GM12878 (cell line): ENCODE results near the gene AMPD3. TPM values are rescaled to one million over a fixed set of nuclear protein-coding genes. Genes with fewer than 3 reads are reported as not detected.

Experiments
- ATAC-seq: fragments of 200-7000 bp; cut with Tn5 transposase; 3 replicates; pipeline ENCODE4 v1.9.1; 2020; ENCODE audit warnings: mild to moderate bottlenecking, moderate library complexity
- BruUV-seq: library from RNA; stranded (reverse); fragments of 400-500 nt; replicated peaks from 2 replicates; lab custom pipeline; 2021; lab: Mats Ljungman, UMichigan
- CTCF ChIA-PET: fragments of 300-600 bp; sonication (Branson Sonifier 250); formaldehyde crosslinking; extraction: SDS; loops from one replicate; lab custom pipeline; 2021; ENCODE audit warnings: inconsistent platforms; lab: Yijun Ruan, JAX
- POLR2A ChIA-PET: fragments of 350-600 bp; formaldehyde crosslinking; extraction: SDS; loops from one replicate; lab custom pipeline; 2021; ENCODE audit warnings: inconsistent platforms; lab: Charles Lee
- RAD21 ChIA-PET: fragments of 300-600 bp; sonication (Branson Sonifier 250); formaldehyde crosslinking; loops from one replicate; lab custom pipeline; 2023; ENCODE audit warnings: antibody characterized with exemption; ENCODE audit not compliant: unreplicated experiment; lab: Charles Lee
- SMC1A ChIA-PET: fragments of 300-600 bp; sonication (Branson Sonifier 250); formaldehyde crosslinking; loops from one replicate; lab custom pipeline; 2023; ENCODE audit not compliant: unreplicated experiment, uncharacterized antibody; lab: Charles Lee
- DNase-seq: peaks from one replicate; pipeline ENCODE4 v3.0.0-alpha.2; 2011; ENCODE audit warnings: low read depth, low spot score
- FAIRE-seq: peaks from 3 replicates; lab custom pipeline; 2011; peaks lifted over from hg19 to GRCh38; lab: Jason Lieb, UNC
- H2AFZ ChIP-seq: 2 replicates; pipeline ENCODE4 v1.6.0; 2011; ENCODE audit warnings: low read depth, low read length, control low read depth; ENCODE audit not compliant: control insufficient read depth
- H3K27ac ChIP-seq: 2 replicates; pipeline ENCODE4 v1.5.1; 2011; ENCODE audit warnings: control low read depth; ENCODE audit not compliant: control insufficient read depth, insufficient read depth
- H3K27me3 ChIP-seq, 2 experiments: replicated peaks in 1 of 2; 2 replicates each; pipeline versions ENCODE4 v1.6.0 to v1.6.1; 2011; ENCODE audit warnings: low read length in 1 of 2; ENCODE audit not compliant: control insufficient read depth in 2 of 2, insufficient read depth in 2 of 2
- H3K36me3 ChIP-seq, 2 experiments: 2 replicates each; pipeline ENCODE4 v1.5.1; 2011; ENCODE audit warnings: low read length in 1 of 2; ENCODE audit not compliant: control insufficient read depth in 2 of 2, insufficient read depth in 2 of 2
- H3K4me1 ChIP-seq: 2 replicates; pipeline ENCODE4 v1.6.1; 2011; ENCODE audit warnings: mild to moderate bottlenecking, low read length, moderate library complexity, mixed read lengths; ENCODE audit not compliant: control insufficient read depth, insufficient read depth
- H3K4me2 ChIP-seq: 2 replicates; pipeline ENCODE4 v1.6.0; 2011; ENCODE audit warnings: control low read depth; ENCODE audit not compliant: control insufficient read depth, insufficient read depth
- H3K4me3 ChIP-seq: fragments of 200-600 bp; sonication (generic); 2 replicates; pipeline ENCODE4 v1.5.1; 2016
- H3K79me2 ChIP-seq: 2 replicates; pipeline ENCODE4 v1.6.0; 2011; ENCODE audit warnings: low read length; ENCODE audit not compliant: control insufficient read depth, insufficient read depth
- H3K9ac ChIP-seq: 2 replicates; pipeline ENCODE4 v1.8.0; 2011; ENCODE audit warnings: low read length, control low read depth, mixed read lengths; ENCODE audit not compliant: control insufficient read depth, insufficient read depth
- H3K9me3 ChIP-seq: replicated peaks from 3 replicates; pipeline ENCODE4 v1.5.1; 2011; ENCODE audit warnings: mild to moderate bottlenecking, low read length; ENCODE audit not compliant: control insufficient read depth, insufficient read depth
- H4K20me1 ChIP-seq: 2 replicates; pipeline ENCODE4 v1.6.0; 2011; ENCODE audit not compliant: control insufficient read depth, insufficient read depth
- BACH1 ChIP-seq: fragments of 450-650 bp; IDR thresholded peaks from 2 replicates; pipeline ENCODE4 v1.6.1; 2017; ENCODE audit warnings: mild to moderate bottlenecking, borderline replicate concordance
- BHLHE40 ChIP-seq, 2 experiments: fragments of 450-650 bp in 1 of 2; IDR thresholded peaks; 2 replicates each; pipeline ENCODE4 v1.6.1; 2011 to 2017; ENCODE audit warnings: low read depth in 2 of 2, borderline replicate concordance in 1 of 2, improper control_type of control experiment in 1 of 2, low read length in 1 of 2, mild to moderate bottlenecking in 1 of 2
- HDGF ChIP-seq: fragments of 450-650 bp; IDR thresholded peaks from 2 replicates; pipeline ENCODE4 v1.6.1; 2016; ENCODE audit warnings: antibody characterized with exemption
- PAX8 ChIP-seq: fragments of 450-650 bp; IDR thresholded peaks from 2 replicates; pipeline ENCODE4 v1.6.1; 2017; ENCODE audit warnings: mild to moderate bottlenecking, moderate library complexity
- SP1 ChIP-seq: IDR thresholded peaks from one replicate; pipeline ENCODE4 v1.6.1; 2011; ENCODE audit warnings: low read depth, low read length
- TCF3 ChIP-seq: IDR thresholded peaks from 2 replicates; pipeline ENCODE4 v1.6.1; 2012; ENCODE audit warnings: low read depth, mild to moderate bottlenecking, low read length, borderline replicate concordance; ENCODE audit not compliant: insufficient read depth
- WGBS: methylation state at CpG from one replicate; pipeline ENCODE4 v1.1.6; 2016; ENCODE audit warnings: low lambda C conversion rate; ENCODE audit not compliant: insufficient replicate concordance, insufficient coverage; ENCODE audit errors: missing lambda C conversion rate; 5-methylcytosine and 5-hydroxymethylcytosine counted together
- in situ Hi-C: fragments of 300-500 bp; cut with MboI; formaldehyde crosslinking; loops from 9 replicates; pipeline ENCODE4 v1.14.3; 2018; ENCODE audit warnings: mixed read lengths
- intact Hi-C: fragments of 100-400 bp; cut with micrococcal nuclease; formaldehyde crosslinking; loops from one replicate; pipeline ENCODE4 v1.14.2; 2022; ENCODE audit not compliant: unreplicated experiment
- polyA plus RNA-seq, 11 experiments: library from polyadenylated mRNA; depleted of rRNA in 4 of 11; unstranded in 6 of 11; stranded (reverse) in 5 of 11; fragments of >200 nt; fragmentation: Nextera tagmentation in 4 of 11; fragmentation: Illumina TruSeq in 1 of 11; extraction: Ambion mirVana in 4 of 11; extraction: Trizol in 1 of 11; gene quantifications; 1 replicate in 1 of 11; 2 replicates in 10 of 11; pipeline versions ENCODE4 v1.2.1 to v1.2.3, GENCODE V29; 2011 to 2016; ENCODE audit warnings: inconsistent platforms in 2 of 11, missing spikeins in 2 of 11, low read depth in 1 of 11
- total RNA-seq, 4 experiments: library from RNA; depleted of rRNA in 3 of 4; stranded (reverse); fragments of >200 nt in 3 of 4; fragmentation: Illumina TruSeq in 1 of 4; extraction: Trizol in 1 of 4; gene quantifications; 2 replicates each; pipeline versions ENCODE4 v1.2.1 to v1.2.3, GENCODE V29; 2013 to 2021

AMPD3 gene
- total and polyA plus RNA-seq, 10 of the 15 experiments (the other 5 are each of a cell fraction or from before 2014, with no cell fraction given), result 5.6 to 28.6 (median 15.9) TPM

GRCh38 chr11:10488121-10488933 is 33.3 kb downstream of the AMPD3 start:
- no peak overlapping the region for H3K4me3 ChIP-seq
- no peak overlapping the region for H2AFZ ChIP-seq
- ATAC-seq, result peak; percentile 58
- SMC1A ChIA-PET, result interaction anchor here (0.7 to 4.2 kb wide), 12 partner anchors 9 to 74 kb away, joined by 3 to 42 read pairs (median 6); partner anchors contain the start of genes AMPD3 and RNF141
- intact Hi-C loops, result loop anchor here (2.0 kb wide), 1 partner anchor 30 kb away; no protein-coding TSS in a partner anchor
- H3K4me1 ChIP-seq, result peaks cover 14% of the 10 kb centered on the region
- 84% methylated on average over 13 of the region's 13 CpGs for WGBS
- H3K79me2 ChIP-seq, result no peaks in the 10 kb centered on the region
- H3K27me3 ChIP-seq, result no peaks in the 10 kb centered on the region
- POLR2A ChIA-PET, result interaction anchor here (0.8 to 2.3 kb wide), 5 partner anchors 24 to 321 kb away, joined by 3 to 12 read pairs (median 5); partner anchors contain the start of genes AMPD3, EIF4G2 and RNF141
- CTCF ChIA-PET, result interaction anchor here (0.6 to 2.7 kb wide), 16 partner anchors 16 to 1890 kb away, joined by 3 to 9 read pairs (median 4); partner anchors contain the start of genes AMPD3 and RNF141
- in situ Hi-C loops, result no loop called here
- RAD21 ChIA-PET, result interaction anchor here (0.6 to 4.7 kb wide), 9 partner anchors 27 to 180 kb away, joined by 3 to 63 read pairs (median 6); partner anchors contain the start of gene AMPD3
- H3K36me3 ChIP-seq, result peaks cover 0 to 5% of the 10 kb centered on the region in 2 experiments; a peak in 3 of 4 replicates
- BruUV-seq, result no TSS peak
- H4K20me1 ChIP-seq, result no peaks in the 10 kb centered on the region
- no peak overlapping the region for H3K4me2 ChIP-seq
- no peaks in the 10 kb centered on the region; the same call in 2 of the 3 replicates for H3K9me3 ChIP-seq
- FAIRE-seq, result no peak
- no peak overlapping the region for H3K27ac ChIP-seq
- DNase-seq, result no peak
- H3K9ac ChIP-seq, result no peak overlapping the region
- TF ChIP-seq HDGF (peak; percentile 33; the same call in 1 of the 2 replicates), PAX8 (no peak), BACH1 (no peak), BHLHE40 (IDR thresholded peaks at IDR 0.05; ENCODE audit: borderline replicate concordance in 1 of 2, low read depth in 2 of 2, low read length in 1 of 2) (0 out of 4 replicates have a peak, but pooled peaks of 1 of the 2 experiments have one; percentile 11), SP1 (no peak), TCF3 (no peak)
- TF ChIP-seq, all 136 proteins: peak for 2
